HepG2 (cell line): ENCODE data around the gene NPAS2.

Source experiments
- CTCF ChIP-seq: sonication (generic); formaldehyde crosslinking; IDR thresholded peaks from 2 replicates; pipeline ENCODE4 v1.5.0; 2020; ENCODE audit warnings: mild to moderate bottlenecking, missing genetic modification reagents, moderate library complexity
- EZH2 ChIP-seq: conservative IDR thresholded peaks from 2 replicates; pipeline ENCODE4 v1.6.1; 2012; ENCODE audit warnings: mild to moderate bottlenecking, low read depth, low read length, moderate library complexity
- PBX3 ChIP-seq: sonication (generic); formaldehyde crosslinking; IDR thresholded peaks from 2 replicates; pipeline ENCODE4 v1.8.1; 2023; ENCODE audit warnings: missing genetic modification reagents, inconsistent platforms, borderline replicate concordance
- PHB2 ChIP-seq: fragments of 450-650 bp; IDR thresholded peaks from 2 replicates; pipeline ENCODE4 v1.6.1; 2018; ENCODE audit not compliant: partially characterized antibody
- POLR2A ChIP-seq, 2 experiments: IDR thresholded peaks; 2 replicates each; pipeline ENCODE4 v1.6.1; 2011; ENCODE audit warnings: low read depth in 2 of 2, low read length in 2 of 2, mild to moderate bottlenecking in 1 of 2, moderate library complexity in 1 of 2; ENCODE audit not compliant: insufficient read depth in 1 of 2
- REST ChIP-seq, 2 experiments: IDR thresholded peaks; 2 replicates each; pipeline ENCODE4 v1.6.1; 2011 to 2012; ENCODE audit warnings: low read length in 2 of 2, borderline replicate concordance in 1 of 2, low read depth in 1 of 2, mild to moderate bottlenecking in 1 of 2, moderate library complexity in 1 of 2
- TEAD2 ChIP-seq: sonication (generic); formaldehyde crosslinking; IDR thresholded peaks from 2 replicates; pipeline ENCODE4 v1.9.0; 2021; ENCODE audit warnings: missing genetic modification reagents
- ZFP36 ChIP-seq: fragments of 150-350 bp; IDR thresholded peaks from 2 replicates; pipeline ENCODE4 v1.6.1; 2018; ENCODE audit warnings: borderline replicate concordance, low read length, low read depth; ENCODE audit not compliant: partially characterized antibody
- ZNF430 ChIP-seq: sonication (generic); formaldehyde crosslinking; IDR thresholded peaks from 2 replicates; pipeline ENCODE4 v1.9.0; 2021; ENCODE audit warnings: mild to moderate bottlenecking, missing genetic modification reagents
- ZNF446 ChIP-seq: sonication (generic); formaldehyde crosslinking; IDR thresholded peaks from 2 replicates; pipeline ENCODE4 v1.5.0; 2020; ENCODE audit warnings: mild to moderate bottlenecking, missing genetic modification reagents
- ZNF558 ChIP-seq: sonication (generic); formaldehyde crosslinking; IDR thresholded peaks from 2 replicates; pipeline ENCODE4 v1.9.0; 2022; ENCODE audit warnings: mild to moderate bottlenecking, missing genetic modification reagents, borderline replicate concordance
- ZNF562 ChIP-seq: sonication (generic); formaldehyde crosslinking; IDR thresholded peaks from 2 replicates; pipeline ENCODE4 v1.8.0; 2022; ENCODE audit warnings: missing genetic modification reagents, borderline replicate concordance
- ZSCAN29 ChIP-seq: sonication (generic); formaldehyde crosslinking; conservative IDR thresholded peaks from 2 replicates; pipeline ENCODE4 v1.4.0; 2020; ENCODE audit warnings: mild to moderate bottlenecking, missing genetic modification reagents

DNA sequence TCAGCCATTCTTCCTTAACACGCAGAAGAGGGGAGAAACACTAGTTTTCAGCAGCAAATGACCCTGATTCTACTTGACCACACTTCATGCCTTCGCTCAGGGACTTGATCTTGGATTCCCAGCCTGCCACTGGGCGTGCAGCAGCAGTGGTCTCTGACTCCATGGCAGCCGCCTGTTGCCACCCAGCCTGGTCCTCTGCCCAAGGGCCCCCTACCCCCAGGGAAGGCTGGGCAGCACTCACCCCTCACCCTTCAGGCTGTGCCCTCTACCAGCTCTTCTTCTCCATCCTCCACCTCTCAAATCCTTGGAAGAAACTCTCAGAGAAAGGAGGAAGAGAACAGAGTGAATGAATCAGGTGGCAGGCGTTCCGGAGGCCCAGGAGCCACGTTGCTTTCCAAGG lies 150.1 kb downstream of the NPAS2 start:
- no peak for TF ChIP-seq PHB2
- TF ChIP-seq ZNF430 (CRISPR knock-in tag): no peak
- no peak for TF ChIP-seq ZNF446 (CRISPR knock-in tag)
- TF ChIP-seq CTCF: no peak
- no peak for TF ChIP-seq ZNF562 (CRISPR knock-in tag)
- TF ChIP-seq EZH2: no peak
- TF ChIP-seq POLR2A (IDR thresholded peaks at IDR 0.05; ENCODE audit: insufficient read depth in 1 of 2, low read depth in 2 of 2, low read length in 2 of 2): no peak
- no peak for TF ChIP-seq ZNF558 (CRISPR knock-in tag)
- TF ChIP-seq ZFP36: no peak
- TF ChIP-seq TEAD2 (CRISPR knock-in tag): no peak
- no peak for TF ChIP-seq REST (IDR thresholded peaks at IDR 0.05; ENCODE audit: borderline replicate concordance in 1 of 2, low read depth in 1 of 2, low read length in 2 of 2)
- TF ChIP-seq ZSCAN29 (CRISPR knock-in tag): no peak
- TF ChIP-seq PBX3 (CRISPR knock-in tag): no peak
